NCI-H524 treated with DMSO at 0.1 percent for 48 hours (cell line): ENCODE data around the gene EVI5L.
"Not testable (repeated sequence)": the region's sequence is repeated elsewhere in the genome, so short reads cannot be mapped to it uniquely, and the experiment has no call there.

ENCODE experiments used
- DNase-seq: peaks from one replicate; lab custom pipeline; 2025; lab: John Stamatoyannopoulos, UW

Gene EVI5L

GRCh38 chr19:7829561-7830271, at the start of gene EVI5L:
Gene EVI5L (plus strand): TSS chr19:7830218. CDS start chr19:7846543, 16,325 bp downstream.
- DNase-seq, result peak; percentile 100

GRCh38 chr19:7781157-7781556, 48.9 kb upstream of the EVI5L start:
- DNase-seq, result no peak

- no peak for DNase-seq
Measured at GRCh38 chr19:7783991-7784423, 46.0 kb upstream of the EVI5L start.

DNA sequence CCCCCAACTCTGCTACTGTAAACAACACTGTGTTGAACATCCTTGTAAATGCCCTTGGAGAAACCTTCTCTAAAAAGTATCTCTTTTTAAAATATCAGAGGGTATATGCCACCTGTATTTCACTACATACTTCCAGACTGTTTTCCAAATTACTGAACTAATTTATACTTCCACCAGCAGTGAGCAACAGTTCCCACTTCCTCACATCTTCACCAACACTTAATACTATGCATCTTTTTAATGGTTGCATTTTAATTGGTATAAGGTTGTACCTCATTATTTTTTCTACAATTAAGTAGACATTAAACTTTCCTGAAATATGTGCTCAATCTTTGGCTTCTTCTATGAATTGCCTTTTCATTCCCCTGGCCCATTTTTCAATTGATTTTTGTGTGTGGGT, 45.2 kb upstream of the EVI5L start:
- DNase-seq, result no peak

- no peak for DNase-seq
Measured at GRCh38 chr19:7787141-7787540, 42.9 kb upstream of the EVI5L start.

- DNase-seq, result no peak
Measured at GRCh38 chr19:7787602-7788177, 42.3 kb upstream of the EVI5L start.

- DNase-seq, result no peak
Measured at GRCh38 chr19:7788178-7788932, 41.7 kb upstream of the EVI5L start.

- no peak for DNase-seq
Measured at GRCh38 chr19:7788933-7789323, 41.1 kb upstream of the EVI5L start.

DNA sequence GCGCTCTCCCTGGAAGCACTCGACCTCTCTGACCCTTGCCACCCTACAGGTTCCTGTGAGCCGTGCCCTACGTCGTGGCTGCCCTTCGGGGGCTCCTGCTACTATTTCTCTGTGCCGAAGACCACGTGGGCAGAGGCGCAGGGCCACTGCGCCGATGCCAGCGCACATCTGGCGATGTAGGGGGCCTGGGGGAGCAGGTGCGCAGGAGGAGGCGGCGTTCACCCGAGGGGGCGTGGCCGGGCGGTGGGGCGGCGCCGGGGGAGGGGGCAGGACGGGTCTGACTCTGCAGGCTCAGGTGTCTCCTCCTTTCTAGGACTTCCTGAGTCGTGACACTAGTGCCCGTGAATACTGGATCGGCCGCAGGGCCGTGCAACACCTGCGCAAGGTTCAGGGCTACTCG, 40.6 kb upstream of the EVI5L start:
- no peak for DNase-seq

DNA sequence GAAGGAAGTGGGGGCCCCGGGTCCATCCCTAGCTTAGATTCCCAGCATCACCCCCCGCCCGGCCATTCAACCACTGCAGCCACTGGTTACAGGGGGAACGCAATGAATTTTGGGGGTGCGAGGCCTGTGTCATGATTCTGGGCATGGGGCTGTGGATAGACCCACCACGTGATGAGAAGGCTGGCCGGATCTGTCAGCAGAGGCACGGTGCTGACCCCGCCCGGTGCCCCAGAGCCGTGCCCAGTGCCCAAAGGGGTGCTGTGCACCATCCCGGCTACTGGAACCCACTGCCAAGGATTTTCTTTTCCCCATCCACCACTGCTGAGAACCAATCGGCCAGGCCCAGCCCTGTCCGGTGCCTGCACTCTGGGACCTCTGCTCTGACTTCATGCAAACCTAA, 39.6 kb upstream of the EVI5L start:
- DNase-seq, result no peak

- DNase-seq, result no peak
Measured at GRCh38 chr19:7792281-7792680, 37.7 kb upstream of the EVI5L start.

DNA sequence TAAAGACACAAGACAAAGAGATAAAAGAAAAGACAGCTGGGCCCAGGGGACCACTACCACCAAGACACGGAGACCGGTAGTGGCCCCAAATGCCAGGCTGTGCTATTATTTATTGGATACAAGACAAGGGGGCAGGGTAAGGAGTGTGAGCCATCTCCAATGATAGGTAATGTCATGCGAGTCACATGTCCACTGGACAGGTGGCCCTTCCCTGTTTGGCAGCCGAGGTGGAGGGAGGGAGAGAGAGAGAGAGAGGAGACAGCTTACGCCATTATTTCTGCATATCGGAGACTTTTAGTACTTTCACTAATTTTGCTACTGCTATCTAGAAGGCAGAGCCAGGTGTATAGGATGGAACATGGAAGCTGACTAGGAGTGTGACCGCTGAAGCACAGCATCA, 37.3 kb upstream of the EVI5L start:
- DNase-seq, result not testable (repeated sequence)

- DNase-seq, result no peak
Measured at GRCh38 chr19:7793493-7793892, 36.5 kb upstream of the EVI5L start.

- DNase-seq, result no peak
Measured at GRCh38 chr19:7795555-7796161, 34.4 kb upstream of the EVI5L start.

DNA sequence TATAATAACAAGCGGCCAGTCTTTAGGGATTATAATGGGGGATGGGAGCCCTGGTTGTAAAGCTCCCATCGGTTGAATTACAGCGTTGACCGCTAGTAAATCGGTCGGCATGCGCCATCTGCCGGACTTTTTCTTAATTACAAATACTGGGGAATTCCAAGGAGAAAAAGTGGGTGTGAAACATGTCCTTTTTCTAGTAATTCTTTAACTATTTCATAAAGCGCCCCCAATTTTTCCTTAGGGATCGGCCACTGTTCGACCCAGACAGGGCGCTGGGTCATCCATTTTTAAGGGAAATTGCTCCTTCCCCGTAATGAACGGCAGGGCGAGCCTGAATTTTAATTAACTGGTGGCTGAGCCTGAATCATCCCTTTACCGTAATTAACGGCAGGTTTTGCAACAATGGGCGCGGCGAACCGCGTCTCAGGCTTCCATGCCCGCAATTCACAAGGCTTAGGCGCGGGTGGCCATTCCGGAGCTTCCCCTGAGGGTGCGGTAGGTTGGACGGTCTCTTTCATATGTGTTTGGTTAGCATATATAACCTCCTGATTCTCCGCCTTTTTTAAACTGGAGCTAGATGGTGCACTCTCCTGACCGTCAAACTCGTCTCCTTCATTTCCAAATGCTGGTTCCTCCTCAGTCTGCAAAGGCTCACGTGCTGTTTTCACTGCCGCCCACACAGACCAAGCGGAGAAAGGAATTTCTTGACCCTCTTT, 30.2 kb upstream of the EVI5L start:
- no peak for DNase-seq

GRCh38 chr19:7801020-7801570, 28.9 kb upstream of the EVI5L start:
- DNase-seq, result no peak

DNA sequence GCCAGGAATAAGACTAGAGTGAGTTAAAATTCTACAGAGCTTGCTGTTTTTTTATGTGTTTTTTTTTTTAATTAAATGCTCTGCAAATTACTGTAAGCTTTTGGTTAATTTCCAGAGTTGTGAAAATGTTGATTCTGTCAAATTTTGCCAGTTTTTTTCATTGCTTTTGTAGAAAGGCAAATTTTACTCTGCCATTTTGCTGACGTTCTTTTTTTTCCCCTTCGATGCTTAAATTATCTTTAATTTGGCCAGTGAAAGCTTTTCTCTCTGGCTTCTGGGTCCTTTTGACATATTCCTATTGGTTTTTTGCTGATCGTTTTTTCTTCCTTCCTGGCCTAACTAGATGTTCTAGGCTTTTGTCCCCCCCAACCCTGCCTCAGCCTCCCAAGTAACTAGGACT, 23.8 kb upstream of the EVI5L start:
- DNase-seq, result no peak

GRCh38 chr19:7806876-7807275, 23.1 kb upstream of the EVI5L start:
- no peak for DNase-seq

GRCh38 chr19:7808108-7808507, 21.9 kb upstream of the EVI5L start:
- no peak for DNase-seq

DNA sequence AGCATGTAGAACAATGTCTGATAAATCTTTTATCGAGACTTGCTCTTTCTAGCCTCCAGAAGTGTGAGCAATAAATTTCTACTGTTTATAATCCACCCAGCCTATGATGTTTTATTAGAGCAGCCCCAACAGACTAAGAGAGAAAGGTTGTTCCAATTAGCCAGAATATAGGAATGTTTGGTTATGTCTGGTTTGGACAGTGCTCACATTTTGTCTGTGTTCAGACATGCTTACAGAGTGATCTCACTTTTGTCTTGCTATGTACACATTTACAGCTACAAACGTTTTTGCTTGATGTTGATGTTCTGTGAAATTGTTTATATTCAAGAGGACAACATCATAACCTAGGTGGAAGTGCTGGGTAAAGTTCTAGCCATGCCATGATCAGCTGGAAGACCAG, 18.0 kb upstream of the EVI5L start:
- DNase-seq, result no peak

GRCh38 chr19:7815325-7815724, 14.7 kb upstream of the EVI5L start:
- no peak for DNase-seq

- DNase-seq, result not testable (repeated sequence)
Measured at GRCh38 chr19:7816040-7816439, 14.0 kb upstream of the EVI5L start.
